Smooth muscle cell (in vitro differentiated cells): ENCODE data around the gene DGAT2. TPM values are rescaled to one million over a fixed set of nuclear protein-coding genes. Genes with fewer than 3 reads are reported as not detected.

Experiments used
- DNase-seq: peaks from one replicate; lab custom pipeline; 2025; ENCODE audit not compliant: unreplicated experiment; lab: John Stamatoyannopoulos, UW
- H2AFZ ChIP-seq: fragments of 200-600 bp; sonication (generic); 2 replicates; pipeline ENCODE4 v1.6.0; 2016; ENCODE audit warnings: antibody characterized with exemption, low read depth, mild to moderate bottlenecking
- H3F3A ChIP-seq: fragments of 200-600 bp; sonication (generic); 2 replicates; pipeline ENCODE4 v1.6.0; 2017; ENCODE audit warnings: antibody characterized with exemption, low read depth
- H3K27ac ChIP-seq: fragments of 200-600 bp; sonication (generic); 2 replicates; pipeline ENCODE4 v1.5.1; 2016; ENCODE audit warnings: low read depth, mild to moderate bottlenecking
- H3K27me3 ChIP-seq: fragments of 200-600 bp; sonication (generic); 2 replicates; pipeline ENCODE4 v1.6.1; 2016; ENCODE audit warnings: low read depth, mild to moderate bottlenecking
- H3K36me3 ChIP-seq: fragments of 200-600 bp; sonication (generic); 2 replicates; pipeline ENCODE4 v1.5.1; 2016; ENCODE audit warnings: low read depth
- H3K4me1 ChIP-seq: fragments of 200-600 bp; sonication (generic); 2 replicates; pipeline ENCODE4 v1.5.1; 2016; ENCODE audit warnings: low read depth
- H3K4me2 ChIP-seq: fragments of 200-600 bp; sonication (generic); 2 replicates; pipeline ENCODE4 v1.6.0; 2016; ENCODE audit warnings: mild to moderate bottlenecking
- H3K4me3 ChIP-seq: fragments of 200-600 bp; sonication (generic); 2 replicates; pipeline ENCODE4 v1.5.1; 2016; ENCODE audit warnings: mild to moderate bottlenecking
- H3K79me2 ChIP-seq: fragments of 200-600 bp; sonication (generic); 2 replicates; pipeline ENCODE4 v1.6.0; 2016; ENCODE audit warnings: low read depth, mild to moderate bottlenecking
- H3K9ac ChIP-seq: fragments of 200-600 bp; sonication (generic); 2 replicates; pipeline ENCODE4 v1.6.0; 2016; ENCODE audit warnings: low read depth
- H3K9me3 ChIP-seq: fragments of 200-600 bp; sonication (generic); replicated peaks from 2 replicates; pipeline ENCODE4 v1.5.1; 2016; ENCODE audit warnings: low read depth
- H4K20me1 ChIP-seq: fragments of 200-600 bp; sonication (generic); 2 replicates; pipeline ENCODE4 v1.6.0; 2016; ENCODE audit warnings: low read depth
- WGBS: methylation state at CpG from one replicate; pipeline ENCODE4 v1.1.7; 2016; ENCODE audit warnings: low lambda C conversion rate; 5-methylcytosine and 5-hydroxymethylcytosine counted together
- polyA plus RNA-seq: library from polyadenylated mRNA; unstranded; fragments of >200 nt; fragmentation: Nextera tagmentation; extraction: Ambion mirVana; gene quantifications from 2 replicates; pipeline ENCODE4 v1.2.1, GENCODE V29; 2016
- total RNA-seq: library from RNA; depleted of rRNA; stranded (reverse); fragments of >200 nt; gene quantifications from 2 replicates; pipeline ENCODE4 v1.2.3, GENCODE V29; 2014
- TF ChIP-seq, protein P1 (sequence below): fragments of 200-600 bp; sonication (generic); IDR thresholded peaks from 2 replicates; pipeline ENCODE4 v1.5.1; 2017; ENCODE audit warnings: borderline replicate concordance, mild to moderate bottlenecking, antibody characterized with exemption; ENCODE audit not compliant: insufficient read depth, poor library complexity, severe bottlenecking

DGAT2 gene
- total and polyA plus RNA-seq, 2 experiments from 2014 or later = 1.5 to 3.7 TPM

- Histone ChIP-seq H4K20me1 (no peaks in the 10 kb centered on the region), H3K4me2 (no peak overlapping the region), H3K79me2 (no peaks in the 10 kb centered on the region), H3F3A (no peaks in the 10 kb centered on the region), H3K27ac (no peak overlapping the region), H3K4me3 (no peak overlapping the region), H2AFZ (no peak overlapping the region), H3K9ac (no peak overlapping the region), H3K36me3 (no peaks in the 10 kb centered on the region), H3K9me3 (no peaks in the 10 kb centered on the region), H3K4me1 (peaks cover 5% of the 10 kb centered on the region), H3K27me3 (no peaks in the 10 kb centered on the region)
- TF ChIP-seq, protein P1, sequence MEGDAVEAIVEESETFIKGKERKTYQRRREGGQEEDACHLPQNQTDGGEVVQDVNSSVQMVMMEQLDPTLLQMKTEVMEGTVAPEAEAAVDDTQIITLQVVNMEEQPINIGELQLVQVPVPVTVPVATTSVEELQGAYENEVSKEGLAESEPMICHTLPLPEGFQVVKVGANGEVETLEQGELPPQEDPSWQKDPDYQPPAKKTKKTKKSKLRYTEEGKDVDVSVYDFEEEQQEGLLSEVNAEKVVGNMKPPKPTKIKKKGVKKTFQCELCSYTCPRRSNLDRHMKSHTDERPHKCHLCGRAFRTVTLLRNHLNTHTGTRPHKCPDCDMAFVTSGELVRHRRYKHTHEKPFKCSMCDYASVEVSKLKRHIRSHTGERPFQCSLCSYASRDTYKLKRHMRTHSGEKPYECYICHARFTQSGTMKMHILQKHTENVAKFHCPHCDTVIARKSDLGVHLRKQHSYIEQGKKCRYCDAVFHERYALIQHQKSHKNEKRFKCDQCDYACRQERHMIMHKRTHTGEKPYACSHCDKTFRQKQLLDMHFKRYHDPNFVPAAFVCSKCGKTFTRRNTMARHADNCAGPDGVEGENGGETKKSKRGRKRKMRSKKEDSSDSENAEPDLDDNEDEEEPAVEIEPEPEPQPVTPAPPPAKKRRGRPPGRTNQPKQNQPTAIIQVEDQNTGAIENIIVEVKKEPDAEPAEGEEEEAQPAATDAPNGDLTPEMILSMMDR = no peak
- 97% methylated on average over 2 of the region's 2 CpGs for WGBS
- DNase-seq = no peak
Measured at GRCh38 chr11:75728992-75729391, 39.6 kb upstream of the DGAT2 start.

GRCh38 chr11:75731095-75731494 lies 37.5 kb upstream of the DGAT2 start:
- Histone ChIP-seq H3K27me3 (no peaks in the 10 kb centered on the region), H2AFZ (no peak overlapping the region), H3K4me1 (peaks cover 5% of the 10 kb centered on the region), H4K20me1 (no peaks in the 10 kb centered on the region), H3K9me3 (no peaks in the 10 kb centered on the region), H3F3A (no peaks in the 10 kb centered on the region), H3K27ac (no peak overlapping the region), H3K4me3 (no peak overlapping the region), H3K4me2 (no peak overlapping the region), H3K9ac (no peak overlapping the region), H3K36me3 (no peaks in the 10 kb centered on the region), H3K79me2 (no peaks in the 10 kb centered on the region)
- WGBS = 94% methylated on average over 5 of the region's 5 CpGs
- TF ChIP-seq, protein P1 = no peak
- DNase-seq = no peak

GRCh38 chr11:75733071-75733430 lies 35.5 kb upstream of the DGAT2 start:
- no peak overlapping the region for H3K4me3 ChIP-seq
- TF ChIP-seq, protein P1 = no peak
- H4K20me1 ChIP-seq = no peaks in the 10 kb centered on the region
- DNase-seq = no peak
- no peak overlapping the region for H2AFZ ChIP-seq
- H3K9ac ChIP-seq = no peak overlapping the region
- H3K27me3 ChIP-seq = no peaks in the 10 kb centered on the region
- H3K36me3 ChIP-seq = no peaks in the 10 kb centered on the region
- 92% methylated on average over 8 of the region's 8 CpGs for WGBS
- H3K4me2 ChIP-seq = no peak overlapping the region
- H3K27ac ChIP-seq = no peak overlapping the region
- H3F3A ChIP-seq = no peaks in the 10 kb centered on the region
- H3K4me1 ChIP-seq = peaks cover 5% of the 10 kb centered on the region
- no peaks in the 10 kb centered on the region for H3K9me3 ChIP-seq
- no peaks in the 10 kb centered on the region for H3K79me2 ChIP-seq

DNA sequence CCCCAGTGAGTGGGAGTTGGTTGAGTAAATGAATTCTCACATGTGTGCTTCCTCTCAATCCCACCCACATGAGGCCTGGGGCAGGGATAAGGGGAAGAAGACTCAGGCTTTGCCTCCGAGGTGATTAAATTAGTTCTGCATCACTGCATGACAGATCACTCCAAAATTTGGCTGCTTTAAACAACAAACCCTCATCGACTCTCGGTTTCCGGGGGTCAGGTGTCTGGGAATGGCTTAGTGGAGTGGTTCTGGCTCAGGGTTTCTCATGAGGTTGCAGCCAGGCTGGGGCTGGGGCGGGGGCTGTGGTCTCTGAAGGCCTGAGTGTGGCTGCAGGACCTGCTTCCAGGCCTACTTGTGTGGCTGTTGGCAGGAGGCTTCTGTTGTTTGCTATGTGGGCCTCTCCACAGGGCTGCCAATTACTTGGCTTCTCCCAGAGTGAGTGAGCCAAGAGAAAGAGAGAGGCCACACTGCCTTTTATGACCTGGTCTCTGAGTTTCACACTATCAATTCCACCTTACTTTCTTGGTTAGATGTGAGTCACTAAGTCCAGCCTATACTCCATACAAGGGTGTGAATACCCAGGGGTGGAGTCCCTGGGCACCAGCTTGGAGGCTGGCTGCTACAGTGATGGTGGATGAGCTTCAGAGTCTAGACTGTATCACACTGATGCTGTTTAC lies 35.0 kb upstream of the DGAT2 start:
- Histone ChIP-seq H3F3A (no peaks in the 10 kb centered on the region), H3K4me3 (no peak overlapping the region), H3K4me1 (peaks cover 5% of the 10 kb centered on the region), H3K9ac (no peak overlapping the region), H3K79me2 (no peaks in the 10 kb centered on the region), H3K27me3 (no peaks in the 10 kb centered on the region), H3K27ac (no peak overlapping the region), H4K20me1 (no peaks in the 10 kb centered on the region), H3K4me2 (no peak overlapping the region), H3K36me3 (no peaks in the 10 kb centered on the region), H2AFZ (no peak overlapping the region), H3K9me3 (no peaks in the 10 kb centered on the region)
- 81% methylated on average over 5 of the region's 5 CpGs for WGBS
- DNase-seq = no peak
- TF ChIP-seq, protein P1 = no peak
